CD8-positive, alpha-beta memory T cell (primary cell): ENCODE data around the gene XYLT2. TPM values are rescaled to one million over a fixed set of nuclear protein-coding genes. Genes with fewer than 3 reads are reported as not detected.
A peak's percentile ranks its signal among the peaks of the same experiment; 100 is the strongest.

Experiments
- CTCF ChIA-PET: fragments of 350-600 bp; sonication (Branson Sonifier 250); formaldehyde crosslinking; loops from one replicate; lab custom pipeline; 2021; ENCODE audit warnings: antibody characterized with exemption; lab: Charles Lee
- POLR2A ChIA-PET: fragments of 350-600 bp; sonication (Branson Sonifier 250); formaldehyde crosslinking; loops from one replicate; lab custom pipeline; 2021; ENCODE audit warnings: antibody characterized with exemption; lab: Charles Lee
- DNase-seq, 5 donors: peaks; one replicate each; pipeline versions ENCODE4 v3.0.0 to v3.0.0-alpha.2; 2020 to 2022; ENCODE audit warnings: mixed read lengths in 1 of 5
- H3K27ac ChIP-seq: one replicate; pipeline ENCODE4 v1.7.0; 2013; ENCODE audit warnings: low read depth, mild to moderate bottlenecking, low read length, moderate library complexity
- H3K27me3 ChIP-seq: 2 replicates; pipeline ENCODE4 v1.7.0; 2013; ENCODE audit warnings: low read length, mild to moderate bottlenecking; ENCODE audit not compliant: insufficient read depth, poor library complexity, severe bottlenecking
- H3K36me3 ChIP-seq: 2 replicates; pipeline ENCODE4 v1.7.0; 2013; ENCODE audit warnings: mild to moderate bottlenecking, low read length, moderate library complexity; ENCODE audit not compliant: insufficient read depth
- H3K4me1 ChIP-seq: 2 replicates; pipeline ENCODE4 v1.7.0; 2013; ENCODE audit warnings: mild to moderate bottlenecking, low read length, moderate library complexity; ENCODE audit not compliant: insufficient read depth
- H3K4me3 ChIP-seq: 2 replicates; pipeline ENCODE4 v1.7.0; 2013; ENCODE audit warnings: mild to moderate bottlenecking, low read length
- H3K9me3 ChIP-seq: 2 replicates; pipeline ENCODE4 v1.7.0; 2013; ENCODE audit warnings: mild to moderate bottlenecking, low read length
- H3K27ac Mint-ChIP-seq, 8 donors: one replicate each; pipeline ENCODE4 v1.8.0; 2020 to 2021; ENCODE audit warnings: mixed read lengths in 8 of 8, mild to moderate bottlenecking in 6 of 8, inconsistent platforms in 3 of 8, moderate library complexity in 3 of 8
- H3K27me3 Mint-ChIP-seq, 2 donors: one replicate each; pipeline ENCODE4 v1.8.0; 2020 to 2021; ENCODE audit warnings: mixed read lengths in 2 of 2, mild to moderate bottlenecking in 1 of 2, moderate library complexity in 1 of 2
- H3K36me3 Mint-ChIP-seq, 3 donors: one replicate each; pipeline ENCODE4 v1.8.0; 2020 to 2021; ENCODE audit warnings: mixed read lengths in 3 of 3, inconsistent platforms in 1 of 3, mild to moderate bottlenecking in 1 of 3
- H3K4me1 Mint-ChIP-seq, 3 donors: one replicate each; pipeline ENCODE4 v1.8.0; 2020 to 2021; ENCODE audit warnings: mixed read lengths in 3 of 3, inconsistent platforms in 1 of 3, mild to moderate bottlenecking in 1 of 3
- H3K4me3 Mint-ChIP-seq, 7 donors: one replicate each; pipeline ENCODE4 v1.8.0; 2020 to 2021; ENCODE audit warnings: mixed read lengths in 7 of 7, mild to moderate bottlenecking in 6 of 7, moderate library complexity in 4 of 7, inconsistent platforms in 2 of 7
- H3K9me3 Mint-ChIP-seq, 5 donors: one replicate each; pipeline ENCODE4 v1.8.0; 2020 to 2022; ENCODE audit warnings: mixed read lengths in 5 of 5, mild to moderate bottlenecking in 3 of 5, moderate library complexity in 2 of 5, inconsistent platforms in 1 of 5
- polyA plus RNA-seq: library from polyadenylated mRNA; unstranded; fragments of 300-500 nt; fragmentation: Illumina TruSeq; gene quantifications from one replicate; pipeline ENCODE4 v1.2.3, GENCODE V29; 2021
- total RNA-seq, 2 experiments: library from RNA; stranded (reverse); gene quantifications; one replicate each; pipeline ENCODE4 v1.2.3, GENCODE V29; 2021

XYLT2 gene
- total and polyA plus RNA-seq, 3 experiments from 2014 or later, result 17.8 to 32.6 (median 31.8) TPM

DNA sequence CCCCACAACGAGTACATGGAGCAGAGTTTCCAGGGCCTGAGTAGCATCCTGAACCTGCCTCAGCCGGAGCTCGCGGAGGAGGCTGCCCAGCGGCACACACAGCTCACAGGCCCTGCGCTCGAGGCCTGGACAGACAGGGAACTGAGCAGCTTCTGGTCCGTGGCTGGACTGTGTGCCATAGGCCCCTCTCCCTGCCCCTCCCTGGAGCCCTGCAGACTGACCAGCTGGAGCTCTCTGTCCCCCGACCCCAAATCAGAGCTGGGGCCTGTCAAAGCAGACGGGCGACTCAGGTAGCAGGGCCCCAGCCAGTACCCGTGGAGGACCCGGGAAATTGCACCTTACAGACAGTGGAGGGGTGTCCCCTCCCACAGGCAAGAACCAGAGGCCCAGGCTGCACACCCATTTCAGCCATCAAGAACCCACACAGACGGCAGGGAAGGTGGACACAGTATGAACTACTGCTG lies 14.1 kb downstream of the XYLT2 start:
- Mint-ChIP-seq H3K4me1 (peaks cover 9 to 15% (median 12%) of the 10 kb centered on the region in 3 donors), H3K4me3 (no peak overlapping the region), H3K27me3 (no peaks in the 10 kb centered on the region), H3K36me3 (peaks cover 0 to 54% (median 0%) of the 10 kb centered on the region in 3 donors), H3K27ac (peak overlapping the region in 1 of 8 donors; percentile 51), H3K9me3 (no peaks in the 10 kb centered on the region)
- no peaks in the 10 kb centered on the region for H3K27me3 ChIP-seq
- POLR2A ChIA-PET, result interaction anchor here (1.0 kb wide), 1 partner anchor 11 kb away, joined by 4 read pairs; no protein-coding TSS in a partner anchor
- H3K36me3 ChIP-seq, result peaks cover 6% of the 10 kb centered on the region
- no peak for DNase-seq
- no peak overlapping the region for H3K27ac ChIP-seq
- H3K4me1 ChIP-seq, result peaks cover 5% of the 10 kb centered on the region
- H3K4me3 ChIP-seq, result no peak overlapping the region
- H3K9me3 ChIP-seq, result no peaks in the 10 kb centered on the region
- CTCF ChIA-PET, result interaction anchor here (0.7 to 4.1 kb wide), 4 partner anchors 8 to 119 kb away, joined by 3 to 16 read pairs (median 7); partner anchors contain the start of gene LRRC59

DNA sequence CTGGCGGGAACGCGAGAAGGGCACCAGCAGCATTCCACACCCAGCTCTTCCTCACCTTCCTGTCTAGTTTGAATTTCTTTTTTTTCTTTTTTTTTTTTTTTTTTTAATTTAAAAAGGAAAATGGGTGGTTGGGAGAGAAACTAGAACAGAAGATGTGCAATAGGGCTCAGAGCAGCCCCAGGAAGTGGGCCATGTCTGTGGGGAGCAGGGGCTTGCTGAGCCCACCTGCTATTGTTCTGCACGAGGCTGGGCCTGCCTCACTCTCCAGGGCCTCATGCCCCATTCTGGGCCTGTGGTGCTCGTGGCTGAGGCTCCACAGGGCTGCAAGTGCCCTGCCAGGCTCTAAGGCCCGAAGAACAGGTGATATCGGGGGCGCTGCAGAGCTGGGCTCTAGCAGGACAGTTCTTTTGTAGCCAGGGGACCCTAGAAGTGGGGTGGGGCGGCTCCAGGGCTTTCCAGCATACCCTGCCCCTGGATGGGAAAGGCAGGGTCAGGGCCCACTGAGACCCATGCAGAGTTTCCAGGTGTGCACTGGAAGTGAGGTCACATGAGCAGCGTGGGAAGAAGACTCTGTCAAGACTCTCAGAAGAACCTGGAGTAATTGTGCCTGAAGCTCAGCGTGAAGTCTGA lies 14.7 kb downstream of the XYLT2 start:
- Histone ChIP-seq H3K9me3 (no peaks in the 10 kb centered on the region), H3K4me3 (no peak overlapping the region), H3K36me3 (peaks cover 10% of the 10 kb centered on the region), H3K27me3 (no peaks in the 10 kb centered on the region), H3K4me1 (peaks cover 5% of the 10 kb centered on the region), H3K27ac (no peak overlapping the region)
- POLR2A ChIA-PET, result interaction anchor here (1.0 kb wide), 1 partner anchor 11 kb away, joined by 4 read pairs; no protein-coding TSS in a partner anchor
- CTCF ChIA-PET, result interaction anchor here (0.7 to 4.1 kb wide), 7 partner anchors 8 to 119 kb away, joined by 3 to 57 read pairs (median 14); partner anchors contain the start of genes LRRC59, RSAD1 and XYLT2
- H3K27ac Mint-ChIP-seq, result peak overlapping the region in 3 of 8 donors; percentile 23 to 54 (median 48)
- no peaks in the 10 kb centered on the region for H3K9me3 Mint-ChIP-seq
- H3K4me3 Mint-ChIP-seq, result no peak overlapping the region
- H3K4me1 Mint-ChIP-seq, result peaks cover 9 to 15% (median 12%) of the 10 kb centered on the region in 3 donors
- no peaks in the 10 kb centered on the region for H3K27me3 Mint-ChIP-seq
- DNase-seq, result no peak
- peaks cover 0 to 54% (median 0%) of the 10 kb centered on the region in 3 donors for H3K36me3 Mint-ChIP-seq

DNA sequence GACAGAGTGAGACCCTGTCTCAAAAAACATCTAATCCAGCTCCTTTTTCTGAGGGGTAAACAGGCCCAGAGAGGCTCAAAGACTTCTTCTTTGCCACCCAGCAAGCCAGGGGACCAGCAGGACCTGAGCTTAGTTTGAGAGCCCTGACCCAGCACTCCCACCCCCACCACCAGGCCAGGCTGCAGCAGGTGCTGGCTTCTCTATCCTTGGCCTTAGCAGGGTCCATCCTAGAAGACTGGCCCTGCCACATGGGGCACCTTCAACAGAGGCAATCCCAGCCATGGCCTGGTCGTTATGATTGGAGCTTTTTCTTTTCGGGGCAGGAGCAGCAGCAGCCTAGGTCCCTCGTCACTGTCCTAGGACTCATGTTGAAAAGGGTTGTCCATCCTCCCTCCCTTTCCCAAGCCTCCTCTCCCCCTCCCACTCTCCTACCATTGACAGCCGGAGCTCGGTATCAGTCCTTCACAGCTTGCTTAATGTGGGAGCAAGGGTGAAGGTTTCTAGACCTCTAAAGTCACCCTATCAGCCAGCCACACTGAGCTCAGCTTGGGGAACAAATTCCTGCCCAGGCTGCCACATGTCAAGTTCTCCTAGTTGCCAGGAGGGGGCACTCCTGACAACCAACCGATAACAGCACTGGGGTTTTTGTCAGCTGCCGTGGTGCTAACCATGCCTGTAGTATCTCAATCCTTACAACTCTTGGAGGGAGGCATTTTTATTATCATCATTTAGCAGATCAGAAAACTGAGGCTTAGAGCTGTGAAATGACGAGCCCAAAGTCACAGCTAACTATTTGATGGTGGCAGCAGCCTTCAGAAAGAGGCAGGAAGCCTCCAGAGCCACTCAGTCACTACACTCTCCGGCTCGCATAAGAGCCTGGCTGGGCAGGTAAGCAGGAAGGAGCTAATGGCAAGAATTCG lies 15.9 kb downstream of the XYLT2 start:
- no peaks in the 10 kb centered on the region for H3K27me3 ChIP-seq
- no peak overlapping the region for H3K4me3 ChIP-seq
- peak; percentile 31 to 74 (median 51) for DNase-seq
- ChIA-PET POLR2A (interaction anchor here (0.8 to 1.5 kb wide), 5 partner anchors 9 to 35 kb away, joined by 3 to 12 read pairs (median 5); partner anchors contain the start of genes EME1, LRRC59 and XYLT2), CTCF (interaction anchor here (0.9 to 4.1 kb wide), 18 partner anchors 9 to 144 kb away, joined by 3 to 57 read pairs (median 6); partner anchors contain the start of genes EME1, LRRC59, MRPL27 and RSAD1)
- no peaks in the 10 kb centered on the region for H3K27me3 Mint-ChIP-seq
- no peaks in the 10 kb centered on the region for H3K9me3 ChIP-seq
- no peak overlapping the region for H3K27ac ChIP-seq
- peaks cover 16% of the 10 kb centered on the region for H3K36me3 ChIP-seq
- peaks cover 9 to 15% (median 12%) of the 10 kb centered on the region in 3 donors for H3K4me1 Mint-ChIP-seq
- H3K4me3 Mint-ChIP-seq, result peak overlapping the region in 4 of 7 donors; percentile 9 to 48 (median 20)
- peaks cover 0 to 51% (median 0%) of the 10 kb centered on the region in 3 donors for H3K36me3 Mint-ChIP-seq
- H3K27ac Mint-ChIP-seq, result peak overlapping the region; percentile 3 to 95 (median 66)
- H3K9me3 Mint-ChIP-seq, result no peaks in the 10 kb centered on the region
- H3K4me1 ChIP-seq, result peaks cover 5% of the 10 kb centered on the region

DNA sequence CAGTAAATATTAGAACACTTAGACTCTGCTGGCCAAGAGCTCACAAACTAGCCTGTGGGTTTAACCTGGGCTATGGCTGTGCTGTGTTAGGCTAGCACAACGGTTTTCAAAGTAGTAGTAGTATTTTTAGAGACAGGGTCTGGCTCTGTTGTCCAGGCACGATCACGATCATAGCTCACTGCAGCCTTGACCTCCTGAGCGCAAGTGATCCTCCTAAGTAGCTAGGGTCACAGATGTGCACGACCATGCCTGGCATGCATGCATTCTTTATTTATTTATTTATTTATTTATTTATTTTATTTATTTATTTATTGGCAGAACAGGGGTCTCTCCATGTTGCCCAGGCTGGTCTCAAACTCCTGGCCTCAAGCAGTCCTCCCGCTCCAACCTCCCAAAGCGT lies 16.7 kb downstream of the XYLT2 start:
- Histone ChIP-seq H3K27ac (no peak overlapping the region), H3K27me3 (no peaks in the 10 kb centered on the region), H3K9me3 (no peaks in the 10 kb centered on the region), H3K36me3 (peaks cover 23% of the 10 kb centered on the region), H3K4me1 (peaks cover 5% of the 10 kb centered on the region), H3K4me3 (no peak overlapping the region)
- H3K36me3 Mint-ChIP-seq, result peaks cover under 1 to 53% (median 2%) of the 10 kb centered on the region in 3 donors
- ChIA-PET POLR2A (interaction anchor here (0.8 to 1.5 kb wide), 4 partner anchors 9 to 35 kb away, joined by 3 to 12 read pairs (median 6); partner anchors contain the start of genes LRRC59 and XYLT2), CTCF (interaction anchor here (0.7 to 4.1 kb wide), 18 partner anchors 8 to 143 kb away, joined by 3 to 57 read pairs (median 6); partner anchors contain the start of genes EME1, LRRC59, MRPL27 and RSAD1)
- DNase-seq, result no peak
- H3K27ac Mint-ChIP-seq, result peak overlapping the region in 4 of 8 donors; percentile 31 to 93 (median 64)
- H3K4me1 Mint-ChIP-seq, result peaks cover 9 to 15% (median 12%) of the 10 kb centered on the region in 3 donors
- no peaks in the 10 kb centered on the region for H3K9me3 Mint-ChIP-seq
- no peaks in the 10 kb centered on the region for H3K27me3 Mint-ChIP-seq
- no peak overlapping the region for H3K4me3 Mint-ChIP-seq

DNA sequence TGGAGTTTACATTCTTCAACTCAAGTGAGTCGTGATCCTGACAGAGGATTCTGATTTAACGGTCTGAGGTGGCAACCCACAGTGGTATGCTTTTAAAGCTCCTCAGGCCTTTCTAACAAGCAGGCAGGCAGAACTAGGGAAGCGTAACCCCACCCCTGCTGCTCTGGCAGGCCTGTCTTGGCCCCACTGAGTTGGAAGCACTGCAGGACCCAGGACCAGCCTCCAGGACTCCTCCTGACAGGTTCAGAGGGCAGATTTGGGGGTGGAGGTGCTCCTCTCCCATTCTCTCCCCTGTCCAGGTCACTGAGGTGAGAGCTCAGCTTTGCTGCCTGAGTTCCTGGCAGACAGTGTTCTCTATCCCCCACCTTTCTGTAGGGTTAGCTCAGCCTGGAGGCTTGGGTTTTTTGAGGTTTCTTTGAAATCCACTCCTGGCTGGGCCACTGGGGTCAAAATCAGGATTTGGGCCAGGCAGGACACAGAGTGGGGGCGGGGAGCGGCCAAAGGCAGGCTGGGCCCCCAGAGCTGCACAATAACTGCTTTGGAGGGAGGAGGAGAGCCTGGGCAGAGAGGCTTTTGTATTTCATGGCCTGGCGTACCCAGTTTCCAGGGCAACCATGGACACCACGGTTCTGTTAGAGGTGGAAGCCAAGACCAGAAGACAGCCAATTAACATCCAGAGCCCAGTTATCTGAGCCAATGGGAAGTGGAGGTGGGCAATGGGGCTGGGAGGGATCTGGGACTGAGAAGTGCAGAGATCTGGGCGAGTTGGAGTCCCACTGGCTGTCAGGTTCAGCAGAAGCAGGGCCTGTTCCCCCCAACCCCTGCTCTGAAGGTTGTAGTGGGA lies 17.5 kb downstream of the XYLT2 start:
- peaks cover 28% of the 10 kb centered on the region for H3K36me3 ChIP-seq
- H3K9me3 ChIP-seq, result no peaks in the 10 kb centered on the region
- Mint-ChIP-seq H3K9me3 (no peaks in the 10 kb centered on the region), H3K27ac (peak overlapping the region in 1 of 8 donors; percentile 44), H3K4me1 (peaks cover 9 to 15% (median 12%) of the 10 kb centered on the region in 3 donors), H3K36me3 (peaks cover 4 to 53% (median 5%) of the 10 kb centered on the region in 3 donors), H3K4me3 (no peak overlapping the region), H3K27me3 (no peaks in the 10 kb centered on the region)
- POLR2A ChIA-PET, result no interaction called here
- DNase-seq, result no peak
- H3K4me3 ChIP-seq, result no peak overlapping the region
- H3K27ac ChIP-seq, result no peak overlapping the region
- CTCF ChIA-PET, result interaction anchor here (0.7 to 4.1 kb wide), 8 partner anchors 10 to 143 kb away, joined by 3 to 57 read pairs (median 8); partner anchors contain the start of genes EME1, LRRC59, MRPL27 and RSAD1
- peaks cover 5% of the 10 kb centered on the region for H3K4me1 ChIP-seq
- H3K27me3 ChIP-seq, result no peaks in the 10 kb centered on the region

DNA sequence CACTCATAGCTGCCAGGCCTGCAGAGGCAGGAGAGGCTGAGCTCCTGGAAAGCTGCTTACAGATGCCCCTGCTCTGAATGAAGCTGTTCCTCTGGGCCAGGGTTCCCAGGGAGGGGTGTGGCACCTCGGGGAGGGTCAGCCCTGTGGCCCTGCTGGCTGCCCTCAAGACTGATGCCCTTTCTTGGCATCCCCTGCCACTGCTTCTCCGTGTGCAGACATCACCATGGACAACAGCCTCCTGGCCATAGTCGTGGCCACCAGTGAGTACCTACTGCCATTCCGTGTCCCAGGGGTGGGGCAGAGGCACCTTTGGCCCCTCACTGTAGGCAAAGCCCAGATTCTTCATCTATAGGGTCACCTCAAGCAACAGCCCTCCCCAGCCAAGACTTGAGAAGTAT lies 18.1 kb downstream of the XYLT2 start:
- Histone ChIP-seq H3K36me3 (peaks cover 31% of the 10 kb centered on the region), H3K9me3 (no peaks in the 10 kb centered on the region), H3K4me1 (peaks cover 5% of the 10 kb centered on the region), H3K27me3 (no peaks in the 10 kb centered on the region), H3K4me3 (no peak overlapping the region), H3K27ac (no peak overlapping the region)
- Mint-ChIP-seq H3K27me3 (no peaks in the 10 kb centered on the region), H3K27ac (peak overlapping the region in 1 of 8 donors; percentile 44), H3K4me3 (no peak overlapping the region), H3K4me1 (peaks cover 9 to 15% (median 12%) of the 10 kb centered on the region in 3 donors), H3K9me3 (no peaks in the 10 kb centered on the region), H3K36me3 (peaks cover 5 to 53% (median 7%) of the 10 kb centered on the region in 3 donors)
- DNase-seq, result no peak
- CTCF ChIA-PET, result interaction anchor here (3.8 kb wide), 1 partner anchor 33 kb away, joined by 57 read pairs; the partner anchor contains the start of gene LRRC59
- POLR2A ChIA-PET, result no interaction called here
